Hematopoietic multipotent progenitor cell (in vitro differentiated cells): ENCODE measurements around the gene USP21. TPM values are rescaled to one million over a fixed set of nuclear protein-coding genes. Genes with fewer than 3 reads are reported as not detected.

ENCODE experiments used
- DNase-seq, 3 donors: peaks; one replicate each; pipeline ENCODE4 v3.0.0-alpha.2; 2011 to 2015; ENCODE audit warnings: low read depth in 2 of 3, low spot score in 2 of 3
- small RNA-seq: library from RNA; depleted of rRNA; stranded (forward); fragments of <200 nt; gene quantifications from one replicate; pipeline ENCODE3, GENCODE V24; 2012
- total RNA-seq: library from RNA; depleted of rRNA; stranded (reverse); fragments of >200 nt; gene quantifications from one replicate; pipeline ENCODE4 v1.2.3, GENCODE V29; 2012

Gene USP21
- total RNA-seq, 1 donor, result 21.8 TPM

GRCh38 chr1:161207173-161207572, 47.9 kb downstream of the USP21 start:
- DNase-seq, result no peak

DNA sequence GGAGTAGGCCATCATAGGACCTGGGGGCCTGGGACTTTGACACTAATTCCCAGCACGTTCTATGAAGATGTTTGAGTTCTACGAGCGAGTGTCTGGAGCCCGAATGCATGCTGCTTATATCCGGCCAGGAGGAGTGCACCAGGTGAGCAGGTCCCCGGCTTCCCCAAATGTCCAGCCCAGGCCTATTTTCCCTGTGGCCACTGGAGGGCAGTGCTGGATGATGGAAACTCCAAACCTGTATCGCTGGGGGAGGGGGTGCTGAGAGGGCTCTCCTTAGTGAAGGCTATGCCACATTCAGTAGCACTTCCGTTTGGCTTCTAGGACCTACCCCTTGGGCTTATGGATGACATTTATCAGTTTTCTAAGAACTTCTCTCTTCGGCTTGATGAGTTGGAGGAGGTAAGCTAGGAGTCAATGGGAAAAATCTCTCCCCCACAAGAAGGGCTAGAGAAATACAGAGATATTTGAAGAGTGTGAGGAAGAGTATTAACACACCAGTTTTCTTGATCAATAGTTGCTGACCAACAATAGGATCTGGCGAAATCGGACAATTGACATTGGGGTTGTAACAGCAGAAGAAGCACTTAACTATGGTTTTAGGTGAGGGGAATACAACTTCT, 50.6 kb downstream of the USP21 start:
- DNase-seq, result peak in 2 of 3 donors; percentile 78 to 89

DNA sequence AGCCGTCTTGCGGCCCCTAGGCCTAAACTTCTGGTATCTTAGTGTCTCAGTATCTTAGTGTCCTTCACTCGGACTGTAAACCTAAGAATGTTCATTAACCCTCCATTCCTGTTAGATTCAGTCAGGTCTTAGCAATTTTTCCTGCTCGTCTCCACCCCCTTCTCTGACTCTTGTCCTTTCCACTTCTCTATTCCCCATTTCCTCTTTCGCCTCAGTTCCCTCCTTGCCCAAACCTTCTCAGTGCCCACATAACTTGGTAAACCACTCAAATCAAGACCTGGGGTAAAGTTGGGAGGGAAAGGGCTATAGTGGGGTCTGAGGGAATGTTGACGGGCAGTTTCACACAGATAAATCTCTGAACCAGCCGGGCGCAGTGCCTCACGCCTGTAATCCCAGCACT, 55.1 kb downstream of the USP21 start:
- DNase-seq, result no peak

GRCh38 chr1:161215076-161215475, 55.8 kb downstream of the USP21 start, which contains the start of gene FCER1G:
FCER1G (plus strand) TSS chr1:161215295; CDS start chr1:161215322, 27 bp downstream.
- DNase-seq, result peak in 1 of 3 donors; percentile 42

Small RNA genes within 50 kb of the gene (small RNA-seq; reads per million reads assigned to genes)
- not detected for gene RF01225

Other genes starting within 250 kb of the USP21 start
- gene ITLN2, start 204.7 kb upstream of the USP21 start, total RNA-seq, result not detected
- 98.0 TPM for gene F11R, start 138.3 kb upstream of the USP21 start, total RNA-seq
- 76.2 TPM for gene TSTD1, start 120.5 kb upstream of the USP21 start, total RNA-seq
- gene USF1, start 113.5 kb upstream of the USP21 start, total RNA-seq, result 134 TPM
- 94.5 TPM for gene ARHGAP30, start 89.6 kb upstream of the USP21 start, total RNA-seq
- under 0.01 TPM for gene NECTIN4, start 69.9 kb upstream of the USP21 start, total RNA-seq
- 2.4 TPM for gene KLHDC9, start 61.1 kb upstream of the USP21 start, total RNA-seq
- 21.8 TPM for gene PFDN2, start 41.5 kb upstream of the USP21 start, total RNA-seq
- gene NIT1, start 41.4 kb upstream of the USP21 start, total RNA-seq, result 53.3 TPM
- gene DEDD, start 26.8 kb upstream of the USP21 start, total RNA-seq, result 59.2 TPM
- 173 TPM for gene UFC1, start 5.5 kb upstream of the USP21 start, total RNA-seq
- gene PPOX, start 6.9 kb downstream of the USP21 start, total RNA-seq, result 29.9 TPM
- 28.5 TPM for gene B4GALT3, start 18.0 kb downstream of the USP21 start, total RNA-seq
- under 0.01 TPM for gene ADAMTS4, start 39.6 kb downstream of the USP21 start, total RNA-seq
- 106 TPM for gene NDUFS2, start 42.9 kb downstream of the USP21 start, total RNA-seq
- gene FCER1G, start 55.8 kb downstream of the USP21 start, total RNA-seq, result 5.1 TPM
- gene APOA2, start 64.1 kb downstream of the USP21 start, total RNA-seq, result not detected
- 21.5 TPM for gene TOMM40L, start 66.6 kb downstream of the USP21 start, total RNA-seq
- not detected for gene NR1I3, start 78.7 kb downstream of the USP21 start, total RNA-seq
- gene PCP4L1, start 99.2 kb downstream of the USP21 start, total RNA-seq, result 0.81 TPM
- gene MPZ, start 150.5 kb downstream of the USP21 start, total RNA-seq, result 3.5 TPM
- 32.6 TPM for gene SDHC, start 154.9 kb downstream of the USP21 start, total RNA-seq
- 1.3 TPM for gene CFAP126, start 208.4 kb downstream of the USP21 start, total RNA-seq